DOHH2 (cell line): ENCODE data around the gene NAT10.

Source experiments
- H3F3A ChIP-seq: fragments of 200-600 bp; sonication (generic), shearing (Covaris generic); 2 replicates; pipeline ENCODE4 v1.6.0; 2016; ENCODE audit warnings: antibody characterized with exemption, mild to moderate bottlenecking; ENCODE audit not compliant: control insufficient read depth, insufficient read depth
- H3K27ac ChIP-seq: fragments of 200-600 bp; sonication (generic); 2 replicates; pipeline ENCODE4 v1.5.1; 2014; ENCODE audit warnings: low read depth, mild to moderate bottlenecking, low read length, moderate library complexity
- H3K27me3 ChIP-seq: fragments of 200-600 bp; sonication (generic); 2 replicates; pipeline ENCODE4 v1.6.1; 2014; ENCODE audit warnings: mild to moderate bottlenecking, low read length, mixed read lengths; ENCODE audit not compliant: control insufficient read depth
- H3K36me3 ChIP-seq: fragments of 200-600 bp; sonication (generic); 2 replicates; pipeline ENCODE4 v1.6.1; 2014; ENCODE audit warnings: mild to moderate bottlenecking, low read length, moderate library complexity, mixed read lengths; ENCODE audit not compliant: control insufficient read depth
- H3K4me1 ChIP-seq: fragments of 200-600 bp; sonication (generic); 2 replicates; pipeline ENCODE4 v1.6.1; 2014; ENCODE audit warnings: mild to moderate bottlenecking, low read length, mixed read lengths; ENCODE audit not compliant: control insufficient read depth
- H3K4me2 ChIP-seq: fragments of 200-600 bp; sonication (generic); 2 replicates; pipeline ENCODE4 v1.6.0; 2014; ENCODE audit warnings: mild to moderate bottlenecking, low read length, moderate library complexity
- H3K4me3 ChIP-seq: fragments of 200-600 bp; sonication (generic); 2 replicates; pipeline ENCODE4 v1.5.1; 2014; ENCODE audit warnings: mild to moderate bottlenecking, low read length, mixed read lengths
- H3K79me2 ChIP-seq: fragments of 200-600 bp; sonication (generic); 2 replicates; pipeline ENCODE4 v1.6.1; 2014; ENCODE audit warnings: mild to moderate bottlenecking, low read length, mixed read lengths; ENCODE audit not compliant: control insufficient read depth
- H3K9me2 ChIP-seq: fragments of 200-600 bp; sonication (generic); replicated peaks from 2 replicates; pipeline ENCODE4 v1.6.1; 2014; ENCODE audit warnings: mild to moderate bottlenecking, low read length, mixed read lengths; ENCODE audit not compliant: control insufficient read depth
- H3K9me3 ChIP-seq: fragments of 200-600 bp; sonication (generic); 2 replicates; pipeline ENCODE4 v1.6.1; 2014; ENCODE audit warnings: antibody characterized with exemption, low read length, mixed read lengths; ENCODE audit not compliant: control insufficient read depth, insufficient read depth
- H4K20me1 ChIP-seq: fragments of 200-600 bp; sonication (generic); 2 replicates; pipeline ENCODE4 v1.6.0; 2014; ENCODE audit warnings: low read depth, mild to moderate bottlenecking, antibody characterized with exemption, low read length, moderate library complexity; ENCODE audit not compliant: control insufficient read depth, insufficient read depth
- CTCF ChIP-seq: fragments of 200-600 bp; sonication (generic); IDR thresholded peaks from one replicate; pipeline ENCODE4 v1.5.1; 2014; ENCODE audit warnings: antibody characterized with exemption, mild to moderate bottlenecking, low read depth, low read length; ENCODE audit not compliant: poor library complexity, severe bottlenecking
- EZH2phosphoT487 ChIP-seq: fragments of 200-600 bp; sonication (generic); IDR thresholded peaks from 2 replicates; pipeline ENCODE4 v1.6.1; 2017; ENCODE audit warnings: borderline replicate concordance, mild to moderate bottlenecking, antibody characterized with exemption, low read length, moderate library complexity, mixed read lengths

Gene NAT10

GRCh38 chr11:34146866-34147265 lies 41.4 kb downstream of the NAT10 start:
- TF ChIP-seq EZH2phosphoT487: no peak
- no peak for TF ChIP-seq CTCF
- Histone ChIP-seq H3K4me3 (no peak overlapping the region), H3K27me3 (no peaks in the 10 kb centered on the region), H4K20me1 (peaks cover 5% of the 10 kb centered on the region; the same call in 1 of the 2 replicates), H3K4me1 (peaks cover 10% of the 10 kb centered on the region), H3K9me3 (no peaks in the 10 kb centered on the region), H3K4me2 (no peak overlapping the region), H3K79me2 (no peaks in the 10 kb centered on the region), H3F3A (no peaks in the 10 kb centered on the region), H3K27ac (no peak overlapping the region), H3K36me3 (peaks cover 98% of the 10 kb centered on the region), H3K9me2 (no peaks in the 10 kb centered on the region)

- Histone ChIP-seq H3K4me3 (no peak overlapping the region), H3K9me2 (no peaks in the 10 kb centered on the region), H3K27me3 (no peaks in the 10 kb centered on the region), H3K27ac (no peak overlapping the region), H3K9me3 (no peaks in the 10 kb centered on the region), H3K4me1 (peaks cover 17% of the 10 kb centered on the region), H3K36me3 (peaks cover 96% of the 10 kb centered on the region), H3K79me2 (no peaks in the 10 kb centered on the region), H3F3A (no peaks in the 10 kb centered on the region), H3K4me2 (no peak overlapping the region), H4K20me1 (peaks cover 5% of the 10 kb centered on the region; the same call in 1 of the 2 replicates)
- TF ChIP-seq CTCF (no peak), EZH2phosphoT487 (no peak)
These were observed 42.2 kb downstream of the NAT10 start for GRCh38 chr11:34147581-34147980.

DNA sequence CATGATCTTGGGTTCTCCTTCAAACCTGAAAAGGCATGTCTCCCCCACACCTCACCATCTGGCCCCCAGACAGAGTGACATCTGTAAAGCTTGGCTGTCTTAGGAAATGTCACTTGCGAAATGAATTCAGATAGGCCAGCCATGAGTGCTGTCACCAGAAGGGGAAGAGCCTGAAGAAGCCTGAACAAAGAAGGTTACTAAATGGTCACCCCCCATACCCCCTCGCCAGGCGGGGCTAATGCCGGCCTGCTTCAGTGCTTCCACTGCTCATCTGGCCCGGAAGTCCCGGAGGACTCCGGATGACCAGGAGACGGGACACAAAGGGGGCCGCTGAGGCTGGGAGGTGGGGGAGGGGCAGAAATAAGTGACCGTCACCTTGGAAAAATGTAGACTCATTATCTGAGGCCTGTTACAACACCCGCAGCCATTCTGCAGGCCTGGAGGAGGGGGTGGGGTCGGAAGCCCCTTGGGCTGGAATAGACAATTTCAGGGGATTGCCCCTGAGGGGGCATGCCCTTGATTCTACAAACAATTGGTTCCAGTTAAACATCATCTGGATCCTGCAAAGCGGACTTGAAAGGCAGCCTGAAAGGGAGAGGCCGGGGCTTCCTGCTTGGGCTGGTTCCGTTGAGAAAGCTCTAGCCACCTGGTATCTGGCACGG lies 43.2 kb downstream of the NAT10 start:
- H3K9me3 ChIP-seq: no peaks in the 10 kb centered on the region
- peaks cover 27% of the 10 kb centered on the region for H3K4me1 ChIP-seq
- H3K9me2 ChIP-seq: no peaks in the 10 kb centered on the region
- no peaks in the 10 kb centered on the region for H3K27me3 ChIP-seq
- TF ChIP-seq CTCF: no peak
- H3F3A ChIP-seq: no peaks in the 10 kb centered on the region
- H3K4me3 ChIP-seq: no peak overlapping the region
- peaks cover 87% of the 10 kb centered on the region for H3K36me3 ChIP-seq
- no peaks in the 10 kb centered on the region for H3K79me2 ChIP-seq
- no peak overlapping the region for H3K4me2 ChIP-seq
- no peak overlapping the region for H3K27ac ChIP-seq
- H4K20me1 ChIP-seq: peaks cover 5% of the 10 kb centered on the region; the same call in 1 of the 2 replicates
